Liver (tissue), 9 donors: ENCODE data around the gene CER1. TPM values are rescaled to one million over a fixed set of nuclear protein-coding genes. Genes with fewer than 3 reads are reported as not detected.

ENCODE experiments used
- DNase-seq: peaks from one replicate; pipeline ENCODE4 v3.0.0-alpha.2; 2017; ENCODE audit warnings: low spot score
- H3K27ac ChIP-seq, 2 donors: one replicate each; pipeline ENCODE4 v1.7.0; 2013; ENCODE audit warnings: inconsistent platforms in 2 of 2, low read length in 2 of 2, control low read depth in 1 of 2, low read depth in 1 of 2, mild to moderate bottlenecking in 1 of 2
- H3K27me3 ChIP-seq, 4 donors: one replicate each; pipeline versions ENCODE4 v1.6.1 to v1.7.0; 2013; ENCODE audit warnings: low read length in 3 of 4, inconsistent platforms in 1 of 4, mild to moderate bottlenecking in 1 of 4, moderate library complexity in 1 of 4; ENCODE audit not compliant: control insufficient read depth in 4 of 4, insufficient read depth in 4 of 4
- H3K36me3 ChIP-seq, 4 donors: one replicate each; pipeline versions ENCODE4 v1.6.1 to v1.7.0; 2013; ENCODE audit warnings: low read length in 3 of 4, mild to moderate bottlenecking in 3 of 4, low read depth in 1 of 4, moderate library complexity in 1 of 4; ENCODE audit not compliant: control insufficient read depth in 4 of 4, insufficient read depth in 3 of 4
- H3K4me1 ChIP-seq, 4 donors: one replicate each; pipeline versions ENCODE4 v1.6.1 to v1.7.0; 2013; ENCODE audit warnings: low read length in 3 of 4, mild to moderate bottlenecking in 3 of 4, moderate library complexity in 1 of 4; ENCODE audit not compliant: control insufficient read depth in 4 of 4, insufficient read depth in 4 of 4
- H3K4me3 ChIP-seq, 3 donors: one replicate each; pipeline versions ENCODE4 v1.6.1 to v1.7.0; 2013; ENCODE audit warnings: low read length in 3 of 3, control low read depth in 1 of 3, low read depth in 1 of 3, mild to moderate bottlenecking in 1 of 3
- H3K9ac ChIP-seq, 2 donors: one replicate each; pipeline ENCODE4 v1.7.0; 2013; ENCODE audit warnings: low read length in 2 of 2, mild to moderate bottlenecking in 2 of 2, moderate library complexity in 2 of 2, control low read depth in 1 of 2, low read depth in 1 of 2
- H3K9me3 ChIP-seq, 4 donors: one replicate each; pipeline versions ENCODE4 v1.6.1 to v1.7.0; 2013; ENCODE audit warnings: low read length in 3 of 4; ENCODE audit not compliant: control insufficient read depth in 4 of 4
- FOXA2 ChIP-seq: IDR thresholded peaks from 2 replicates; pipeline ENCODE4 v1.6.1; 2016; ENCODE audit warnings: antibody characterized with exemption
- GABPA ChIP-seq, 2 donors: IDR thresholded peaks in 1 of 2; conservative IDR thresholded peaks in 1 of 2; 2 replicates each; pipeline ENCODE4 v1.6.1; 2016; ENCODE audit warnings: antibody characterized with exemption in 2 of 2, mild to moderate bottlenecking in 1 of 2, moderate library complexity in 1 of 2
- HNF4A ChIP-seq, 2 donors: conservative IDR thresholded peaks; 2 replicates each; pipeline ENCODE4 v1.6.1; 2016; ENCODE audit warnings: antibody characterized with exemption in 2 of 2, mild to moderate bottlenecking in 2 of 2
- NR2F2 ChIP-seq: IDR thresholded peaks from 2 replicates; pipeline ENCODE4 v1.6.1; 2016; ENCODE audit warnings: antibody characterized with exemption
- RAD21 ChIP-seq, 2 donors: IDR thresholded peaks; 2 replicates each; pipeline ENCODE4 v1.6.1; 2016; ENCODE audit warnings: antibody characterized with exemption in 2 of 2, mild to moderate bottlenecking in 2 of 2
- RXRA ChIP-seq, 2 donors: IDR thresholded peaks; 2 replicates each; pipeline ENCODE4 v1.6.1; 2017 to 2018; ENCODE audit warnings: antibody characterized with exemption in 2 of 2, mild to moderate bottlenecking in 1 of 2
- SP1 ChIP-seq: IDR thresholded peaks from 2 replicates; pipeline ENCODE4 v1.6.1; 2018; ENCODE audit warnings: antibody characterized with exemption, mild to moderate bottlenecking
- TAF1 ChIP-seq: conservative IDR thresholded peaks from 2 replicates; pipeline ENCODE4 v1.6.1; 2016; ENCODE audit warnings: antibody characterized with exemption, mild to moderate bottlenecking
- WGBS: extraction: QIAGEN DNeasy Blood & Tissue Kit; methylation state at CpG from one replicate; pipeline ENCODE4 v1.1.7; 2013; 5-methylcytosine and 5-hydroxymethylcytosine counted together
- polyA plus RNA-seq, 2 donors: library from polyadenylated mRNA; stranded (reverse) in 1 of 2; unstranded in 1 of 2; fragments of 200-250 nt in 1 of 2; fragments of >200 nt in 1 of 2; fragmentation: Nextera tagmentation in 1 of 2; extraction: Ambion mirVana in 1 of 2; gene quantifications; one replicate each; pipeline versions ENCODE4 v1.2.1 to v1.2.3, GENCODE V29; 2013 to 2015
- total RNA-seq, 2 donors: library from RNA; depleted of rRNA; stranded (reverse); fragments of >200 nt; gene quantifications; one replicate each; pipeline ENCODE4 v1.2.3, GENCODE V29; 2014
- TF ChIP-seq, protein P1 (sequence below): IDR thresholded peaks from 2 replicates; pipeline ENCODE4 v1.6.1; 2016; ENCODE audit warnings: antibody characterized with exemption
- TF ChIP-seq, protein P2 (sequence below): IDR thresholded peaks from 2 replicates; pipeline ENCODE4 v1.6.1; 2016; ENCODE audit warnings: antibody characterized with exemption
- TF ChIP-seq, protein P3 (sequence below): IDR thresholded peaks from 2 replicates; pipeline ENCODE4 v1.6.1; 2016; ENCODE audit warnings: antibody characterized with exemption, mild to moderate bottlenecking
- TF ChIP-seq, protein P4 (sequence below): IDR thresholded peaks from 2 replicates; pipeline ENCODE4 v1.6.1; 2016; ENCODE audit warnings: antibody characterized with exemption
- donor health status: healthy.
- donor health status: healthy.
- donor health status: healthy.
- donor health status: healthy.
- donor health status: healthy.

Gene CER1
- total and polyA plus RNA-seq, 4 donors, result not detected

DNA sequence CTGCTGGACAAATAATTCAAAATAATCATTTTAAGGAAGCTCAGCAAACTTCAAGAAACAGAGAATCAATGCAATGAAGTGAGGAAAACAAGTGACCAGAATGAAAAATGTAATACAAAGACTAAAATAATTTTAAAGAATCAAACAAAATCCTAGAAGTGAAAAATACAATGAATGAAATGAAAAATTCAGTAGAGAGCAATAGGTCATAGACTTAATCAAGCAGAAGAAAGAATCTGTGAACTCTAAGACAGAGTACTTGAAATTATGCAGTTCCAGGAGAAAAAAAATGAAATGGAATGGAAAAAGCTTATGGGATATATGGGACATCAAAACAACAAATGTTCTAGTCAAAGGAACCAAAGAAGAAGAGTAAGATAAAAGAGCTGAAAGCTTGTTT is 17.5 kb downstream of the CER1 start:
- peaks cover 2 to 15% (median 4%) of the 10 kb centered on the region in 4 donors for H3K9me3 ChIP-seq
- no peaks in the 10 kb centered on the region for H3K4me1 ChIP-seq
- no peaks in the 10 kb centered on the region for H3K36me3 ChIP-seq
- no peak overlapping the region for H3K27ac ChIP-seq
- TF ChIP-seq GABPA (IDR thresholded peaks at IDR 0.05 in 1 of 2, conservative IDR thresholded peaks at IDR 0.05 in 1 of 2), result no peak
- TF ChIP-seq RAD21 (IDR thresholded peaks at IDR 0.05), result no peak
- TF ChIP-seq, protein P1, sequence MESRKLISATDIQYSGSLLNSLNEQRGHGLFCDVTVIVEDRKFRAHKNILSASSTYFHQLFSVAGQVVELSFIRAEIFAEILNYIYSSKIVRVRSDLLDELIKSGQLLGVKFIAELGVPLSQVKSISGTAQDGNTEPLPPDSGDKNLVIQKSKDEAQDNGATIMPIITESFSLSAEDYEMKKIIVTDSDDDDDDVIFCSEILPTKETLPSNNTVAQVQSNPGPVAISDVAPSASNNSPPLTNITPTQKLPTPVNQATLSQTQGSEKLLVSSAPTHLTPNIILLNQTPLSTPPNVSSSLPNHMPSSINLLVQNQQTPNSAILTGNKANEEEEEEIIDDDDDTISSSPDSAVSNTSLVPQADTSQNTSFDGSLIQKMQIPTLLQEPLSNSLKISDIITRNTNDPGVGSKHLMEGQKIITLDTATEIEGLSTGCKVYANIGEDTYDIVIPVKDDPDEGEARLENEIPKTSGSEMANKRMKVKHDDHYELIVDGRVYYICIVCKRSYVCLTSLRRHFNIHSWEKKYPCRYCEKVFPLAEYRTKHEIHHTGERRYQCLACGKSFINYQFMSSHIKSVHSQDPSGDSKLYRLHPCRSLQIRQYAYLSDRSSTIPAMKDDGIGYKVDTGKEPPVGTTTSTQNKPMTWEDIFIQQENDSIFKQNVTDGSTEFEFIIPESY, result no peak
- no peak overlapping the region for H3K9ac ChIP-seq
- DNase-seq, result no peak
- peaks cover 0 to 7% (median 0%) of the 10 kb centered on the region in 4 donors for H3K27me3 ChIP-seq
- no peak overlapping the region for H3K4me3 ChIP-seq

DNA sequence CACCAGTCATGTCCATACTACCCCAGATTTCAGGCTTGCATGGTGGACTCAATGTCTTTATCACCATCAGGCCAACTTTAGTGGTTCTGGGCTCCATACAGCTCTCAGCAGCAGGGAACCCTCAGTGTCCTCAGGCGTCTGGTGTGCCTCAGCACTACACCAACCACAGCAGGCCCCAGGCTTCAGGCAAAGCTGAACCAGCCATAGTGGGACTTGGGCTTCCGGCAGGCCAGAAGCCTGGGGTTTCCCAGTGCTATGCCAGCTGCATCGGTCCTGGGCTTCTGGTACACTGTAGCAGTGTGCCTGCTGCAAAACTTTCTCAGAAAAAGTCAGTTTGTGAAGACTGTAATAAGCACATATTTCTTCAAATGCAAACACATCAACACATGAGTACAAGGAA is 18.3 kb downstream of the CER1 start:
- peaks cover 2 to 15% (median 4%) of the 10 kb centered on the region in 4 donors for H3K9me3 ChIP-seq
- peaks cover 0 to 7% (median 0%) of the 10 kb centered on the region in 4 donors for H3K27me3 ChIP-seq
- H3K9ac ChIP-seq, result no peak overlapping the region
- TF ChIP-seq HNF4A (conservative IDR thresholded peaks at IDR 0.05), result no peak
- TF ChIP-seq, protein P2, sequence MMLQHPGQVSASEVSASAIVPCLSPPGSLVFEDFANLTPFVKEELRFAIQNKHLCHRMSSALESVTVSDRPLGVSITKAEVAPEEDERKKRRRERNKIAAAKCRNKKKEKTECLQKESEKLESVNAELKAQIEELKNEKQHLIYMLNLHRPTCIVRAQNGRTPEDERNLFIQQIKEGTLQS, result no peak
- TF ChIP-seq, protein P1, result no peak
- no peak for TF ChIP-seq NR2F2
- TF ChIP-seq, protein P3, sequence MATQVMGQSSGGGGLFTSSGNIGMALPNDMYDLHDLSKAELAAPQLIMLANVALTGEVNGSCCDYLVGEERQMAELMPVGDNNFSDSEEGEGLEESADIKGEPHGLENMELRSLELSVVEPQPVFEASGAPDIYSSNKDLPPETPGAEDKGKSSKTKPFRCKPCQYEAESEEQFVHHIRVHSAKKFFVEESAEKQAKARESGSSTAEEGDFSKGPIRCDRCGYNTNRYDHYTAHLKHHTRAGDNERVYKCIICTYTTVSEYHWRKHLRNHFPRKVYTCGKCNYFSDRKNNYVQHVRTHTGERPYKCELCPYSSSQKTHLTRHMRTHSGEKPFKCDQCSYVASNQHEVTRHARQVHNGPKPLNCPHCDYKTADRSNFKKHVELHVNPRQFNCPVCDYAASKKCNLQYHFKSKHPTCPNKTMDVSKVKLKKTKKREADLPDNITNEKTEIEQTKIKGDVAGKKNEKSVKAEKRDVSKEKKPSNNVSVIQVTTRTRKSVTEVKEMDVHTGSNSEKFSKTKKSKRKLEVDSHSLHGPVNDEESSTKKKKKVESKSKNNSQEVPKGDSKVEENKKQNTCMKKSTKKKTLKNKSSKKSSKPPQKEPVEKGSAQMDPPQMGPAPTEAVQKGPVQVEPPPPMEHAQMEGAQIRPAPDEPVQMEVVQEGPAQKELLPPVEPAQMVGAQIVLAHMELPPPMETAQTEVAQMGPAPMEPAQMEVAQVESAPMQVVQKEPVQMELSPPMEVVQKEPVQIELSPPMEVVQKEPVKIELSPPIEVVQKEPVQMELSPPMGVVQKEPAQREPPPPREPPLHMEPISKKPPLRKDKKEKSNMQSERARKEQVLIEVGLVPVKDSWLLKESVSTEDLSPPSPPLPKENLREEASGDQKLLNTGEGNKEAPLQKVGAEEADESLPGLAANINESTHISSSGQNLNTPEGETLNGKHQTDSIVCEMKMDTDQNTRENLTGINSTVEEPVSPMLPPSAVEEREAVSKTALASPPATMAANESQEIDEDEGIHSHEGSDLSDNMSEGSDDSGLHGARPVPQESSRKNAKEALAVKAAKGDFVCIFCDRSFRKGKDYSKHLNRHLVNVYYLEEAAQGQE, result no peak
- TF ChIP-seq, protein P4, sequence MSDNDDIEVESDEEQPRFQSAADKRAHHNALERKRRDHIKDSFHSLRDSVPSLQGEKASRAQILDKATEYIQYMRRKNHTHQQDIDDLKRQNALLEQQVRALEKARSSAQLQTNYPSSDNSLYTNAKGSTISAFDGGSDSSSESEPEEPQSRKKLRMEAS, result no peak
- TF ChIP-seq RXRA (IDR thresholded peaks at IDR 0.05), result no peak
- TF ChIP-seq SP1, result no peak
- no peak for TF ChIP-seq TAF1
- no peak for TF ChIP-seq FOXA2
- no peaks in the 10 kb centered on the region for H3K36me3 ChIP-seq
- 89% methylated on average over 3 of the region's 3 CpGs for WGBS
- H3K27ac ChIP-seq, result no peak overlapping the region
- no peak overlapping the region for H3K4me3 ChIP-seq
- no peak for DNase-seq
- no peaks in the 10 kb centered on the region for H3K4me1 ChIP-seq
